AG10803 (cell line): ENCODE data around the gene MED15.
A peak's percentile ranks its signal among the peaks of the same experiment; 100 is the strongest.

ENCODE experiments used
- DNase-seq: peaks from one replicate; pipeline ENCODE4 v3.0.0; 2010; ENCODE audit warnings: low read depth
- H3K4me3 ChIP-seq: 2 replicates; pipeline ENCODE4 v1.5.1; 2011; ENCODE audit warnings: mild to moderate bottlenecking, low read length, control low read depth
- CTCF ChIP-seq: conservative IDR thresholded peaks from 2 replicates; pipeline ENCODE4 v1.5.1; 2011; ENCODE audit warnings: mild to moderate bottlenecking, low read length, control low read depth, inconsistent platforms

The MED15 gene

GRCh38 chr22:20548806-20549205, 41.4 kb downstream of the MED15 start:
- no peak for DNase-seq
- TF ChIP-seq CTCF: no peak
- no peak overlapping the region for H3K4me3 ChIP-seq

- DNase-seq: no peak
- TF ChIP-seq CTCF: no peak
- H3K4me3 ChIP-seq: no peak overlapping the region
These were observed 41.9 kb downstream of the MED15 start for GRCh38 chr22:20549232-20549841.

DNA sequence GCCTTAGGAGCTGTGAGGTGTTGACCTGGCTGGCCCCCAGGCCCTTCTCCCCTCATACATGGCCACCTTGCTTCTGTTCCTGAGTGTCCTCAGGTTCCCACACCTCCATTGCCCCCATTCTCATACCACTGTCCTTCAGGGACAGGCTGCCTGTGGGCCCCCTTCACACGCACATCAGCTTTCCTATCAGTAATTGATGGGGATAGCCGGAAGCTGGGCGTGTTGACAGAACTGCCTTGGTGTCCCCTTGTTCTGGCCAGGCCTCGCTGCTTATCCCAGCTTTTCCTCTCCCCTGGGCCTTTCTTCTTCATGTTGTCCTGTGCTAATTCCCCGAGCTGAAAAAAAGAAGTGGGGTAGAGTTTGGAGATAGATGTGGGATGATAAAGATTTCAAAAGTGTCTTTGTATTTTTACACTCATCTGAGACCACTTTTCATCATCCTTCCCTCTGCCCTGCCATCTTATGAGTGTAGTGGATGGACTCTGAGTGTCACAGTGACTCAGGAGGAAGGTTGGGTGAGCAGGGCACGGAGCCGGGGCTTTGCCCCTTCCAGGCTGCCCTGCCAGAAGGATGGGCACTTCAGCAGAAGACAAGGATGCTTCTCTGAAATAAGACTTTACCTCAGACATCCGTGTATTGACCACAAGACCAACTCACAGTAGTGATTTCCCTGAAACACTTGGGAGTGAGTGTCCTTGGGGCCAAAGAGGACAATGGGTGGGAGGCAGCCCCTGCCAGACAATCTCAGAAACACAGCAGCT, 42.8 kb downstream of the MED15 start:
- DNase-seq: no peak
- no peak for TF ChIP-seq CTCF
- no peak overlapping the region for H3K4me3 ChIP-seq

- H3K4me3 ChIP-seq: no peak overlapping the region
- peak; percentile 77 for DNase-seq
These were observed 43.7 kb downstream of the MED15 start for GRCh38 chr22:20550851-20551744.

DNA sequence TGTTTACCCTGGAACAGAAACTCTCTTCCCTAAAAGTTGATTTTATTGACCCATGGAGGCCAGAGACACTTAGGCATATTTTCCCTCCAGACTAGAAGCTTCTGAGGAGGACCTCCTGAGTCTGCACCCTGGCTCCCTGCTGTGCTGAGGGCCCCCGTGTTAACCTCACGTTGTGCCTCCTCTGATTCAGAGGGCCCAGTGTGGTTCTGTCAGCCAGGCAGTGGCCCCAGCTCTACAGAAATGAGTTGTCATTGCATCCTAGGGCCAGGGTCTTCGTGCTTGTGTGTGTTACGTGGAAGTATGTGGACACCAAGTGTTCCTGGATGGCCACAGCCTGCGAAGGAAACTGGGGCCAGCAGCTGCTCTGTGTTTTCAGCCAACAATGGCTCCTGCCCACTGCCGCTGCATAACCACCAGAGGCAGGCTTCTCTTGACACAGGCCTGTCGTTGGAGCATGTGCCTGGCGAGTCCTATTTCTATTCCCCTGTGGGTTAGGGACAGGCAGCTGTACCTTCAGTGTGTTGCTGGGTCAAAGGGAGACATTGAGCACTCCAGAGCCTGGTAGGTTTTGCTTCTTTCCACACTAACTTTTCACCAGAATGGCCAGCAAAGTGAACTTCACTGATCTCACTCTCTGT, 44.5 kb downstream of the MED15 start:
- no peak overlapping the region for H3K4me3 ChIP-seq
- peak; percentile 54 for DNase-seq
- peak; percentile 60 for TF ChIP-seq CTCF

More at GRCh38 chr22:20550851-20551744, 43.7 kb downstream of the MED15 start:
- no peak for TF ChIP-seq CTCF

GRCh38 chr22:20552443-20553401, 45.3 kb downstream of the MED15 start:
- no peak overlapping the region for H3K4me3 ChIP-seq
- DNase-seq: peak; percentile 84
- no peak for TF ChIP-seq CTCF
